ENCODE measurements around the gene INSR. TPM values are rescaled to one million over a fixed set of nuclear protein-coding genes. Genes with fewer than 3 reads are reported as not detected.
"Not testable (repeated sequence)": the region's sequence is repeated elsewhere in the genome, so short reads cannot be mapped to it uniquely, and the experiment has no call there.

Gene INSR
- polyA plus RNA-seq, 6 donors from 2014 or later: 0.40 to 2.2 (median 0.52) TPM; not detected in 1

DNA sequence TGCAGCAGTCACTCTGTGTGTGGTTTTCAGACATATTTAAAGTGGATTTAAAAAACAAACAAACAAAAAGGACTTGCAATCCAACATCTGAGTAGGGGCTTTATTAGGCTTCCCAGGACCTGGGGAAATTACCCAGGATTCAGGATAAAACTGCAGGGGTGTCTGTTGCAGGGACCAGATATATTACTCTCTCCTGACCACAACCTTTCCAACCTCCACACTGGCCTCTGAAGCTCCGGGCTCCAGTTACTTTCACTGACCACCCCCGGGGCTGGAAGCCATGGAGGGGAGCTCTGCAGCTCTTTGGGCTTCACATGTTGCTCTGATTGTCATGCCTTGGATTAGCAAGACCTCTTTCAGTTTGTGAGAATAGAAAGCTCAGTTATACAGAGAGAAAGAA lies 75.2 kb downstream of the INSR start:
- DNase-seq (no peak), ATAC-seq (ENCODE audit: low read depth in 2 of 2) (no peak)
- no peaks in the 10 kb centered on the region for H3K27me3 Mint-ChIP-seq
- peak overlapping the region in 1 of 6 donors; percentile 6 for H3K27ac Mint-ChIP-seq
- peaks cover 0 to 1% (median 0%) of the 10 kb centered on the region in 7 donors for H3K9me3 Mint-ChIP-seq
- no peaks in the 10 kb centered on the region for H3K36me3 Mint-ChIP-seq
- H3K4me3 Mint-ChIP-seq: no peak overlapping the region
- H3K4me1 Mint-ChIP-seq: peaks cover 3 to 17% (median 4%) of the 10 kb centered on the region in 3 donors

- Mint-ChIP-seq H3K27me3 (no peaks in the 10 kb centered on the region), H3K9me3 (peaks cover 0 to 1% (median 0%) of the 10 kb centered on the region in 7 donors), H3K4me1 (peaks cover 7 to 29% (median 16%) of the 10 kb centered on the region in 3 donors), H3K27ac (peak overlapping the region in 2 of 6 donors; percentile 24 to 53), H3K36me3 (no peaks in the 10 kb centered on the region), H3K4me3 (no peak overlapping the region)
- no peak for ATAC-seq (ENCODE audit: low read depth in 2 of 2)
- no peak for DNase-seq
These were observed 76.4 kb downstream of the INSR start for GRCh38 chr19:7217861-7218260.

DNA sequence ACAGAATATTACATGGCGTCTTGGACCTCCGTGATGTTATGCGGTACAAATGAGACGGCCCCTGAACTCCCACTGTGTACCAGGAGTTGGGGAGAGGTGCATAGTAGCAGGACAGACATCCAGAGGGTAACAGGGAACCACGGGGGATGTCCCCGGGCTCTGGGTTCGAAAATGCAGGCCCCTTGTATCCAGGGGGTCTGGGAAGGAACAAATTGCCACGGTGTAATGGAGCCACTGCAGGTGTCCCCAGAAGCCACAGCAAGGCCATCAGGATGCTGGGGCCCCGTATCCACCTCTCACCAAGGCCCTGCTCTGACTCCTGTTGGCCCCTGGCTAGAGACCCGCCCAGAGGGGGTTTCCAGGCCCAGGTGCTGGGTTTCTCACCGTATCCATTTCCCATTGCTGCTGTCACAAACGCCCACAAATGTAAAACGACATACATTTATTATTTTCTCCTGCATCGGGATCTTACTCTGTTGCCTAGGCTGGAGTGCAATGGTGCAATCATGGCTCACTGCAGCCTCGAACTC lies 77.8 kb downstream of the INSR start:
- H3K4me3 Mint-ChIP-seq: peak overlapping the region in 1 of 8 donors; percentile 35
- ATAC-seq (ENCODE audit: low read depth in 2 of 2) (no peak), DNase-seq (no peak)
- H3K27ac Mint-ChIP-seq: peak overlapping the region in 2 of 6 donors; percentile 56 to 61
- H3K36me3 Mint-ChIP-seq: no peaks in the 10 kb centered on the region
- H3K9me3 Mint-ChIP-seq: peaks cover 0 to 1% (median 0%) of the 10 kb centered on the region in 7 donors
- no peaks in the 10 kb centered on the region for H3K27me3 Mint-ChIP-seq
- peaks cover 7 to 30% (median 24%) of the 10 kb centered on the region in 3 donors for H3K4me1 Mint-ChIP-seq

DNA sequence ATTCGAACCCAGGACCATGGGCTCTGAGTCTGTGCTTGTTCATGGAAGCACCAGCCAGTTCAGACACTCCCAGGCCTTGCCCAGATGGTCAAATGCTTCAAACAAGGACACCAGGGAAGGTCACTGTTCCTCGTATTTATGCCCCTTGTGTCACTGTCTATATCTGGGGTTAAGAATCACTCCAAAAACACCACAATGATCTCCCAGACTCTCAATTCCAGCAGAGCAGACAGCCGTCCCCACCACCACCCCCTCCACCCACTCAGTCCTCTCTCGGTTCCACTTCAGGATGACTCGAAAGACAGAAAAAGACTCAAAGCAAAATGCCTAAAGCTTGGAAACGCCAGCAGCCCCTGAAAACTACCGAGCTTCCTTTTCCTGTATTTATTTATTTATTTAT lies 79.0 kb downstream of the INSR start:
- Mint-ChIP-seq H3K9me3 (peaks cover 0 to 1% (median 0%) of the 10 kb centered on the region in 7 donors), H3K27ac (no peak overlapping the region), H3K36me3 (no peaks in the 10 kb centered on the region), H3K4me1 (peaks cover 7 to 32% (median 31%) of the 10 kb centered on the region in 3 donors), H3K4me3 (no peak overlapping the region), H3K27me3 (no peaks in the 10 kb centered on the region)
- DNase-seq (no peak), ATAC-seq (ENCODE audit: low read depth in 2 of 2) (no peak)

DNA sequence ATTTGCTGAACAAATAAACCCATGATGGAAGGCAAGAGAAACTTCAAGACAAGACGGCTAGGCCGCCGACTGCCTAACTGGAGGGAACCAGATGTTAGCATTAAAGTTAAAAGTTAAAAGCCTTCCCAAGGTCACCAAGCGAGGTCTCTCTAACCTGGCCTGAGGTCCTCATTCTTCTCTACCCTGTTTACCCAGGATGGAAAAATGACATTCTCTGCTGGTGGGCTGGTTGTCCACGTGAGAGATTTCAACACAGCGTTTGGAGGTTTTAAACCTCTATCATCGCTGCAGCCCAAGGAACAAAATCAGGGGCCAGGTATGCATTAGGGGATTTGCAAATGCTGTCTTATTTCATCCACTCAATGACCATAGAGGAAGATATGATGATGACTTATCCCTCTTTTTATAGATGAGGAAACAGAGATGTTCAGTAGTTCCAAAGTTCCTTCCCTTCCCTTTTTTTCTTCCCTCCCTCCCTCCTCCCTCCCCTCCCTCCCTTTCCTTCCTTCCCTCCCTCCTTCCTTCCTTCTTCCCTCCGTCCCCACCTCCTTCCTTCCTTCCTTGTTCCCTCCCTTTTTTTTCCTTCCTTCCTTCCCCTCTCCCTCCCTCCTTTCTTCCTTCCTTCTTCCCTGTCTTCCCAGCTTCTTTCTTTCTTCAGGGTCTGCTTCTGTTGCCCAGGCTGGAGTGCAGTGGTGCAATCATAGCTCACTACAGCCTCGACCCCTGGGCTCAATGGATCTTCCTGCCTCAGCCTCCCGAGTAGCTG lies 79.7 kb downstream of the INSR start:
- no peaks in the 10 kb centered on the region for H3K27me3 Mint-ChIP-seq
- peak overlapping the region in 2 of 8 donors; percentile 59 to 75 for H3K4me3 Mint-ChIP-seq
- ATAC-seq (ENCODE audit: low read depth in 2 of 2) (no peak), DNase-seq (no peak)
- H3K4me1 Mint-ChIP-seq: peaks cover 11 to 39% (median 37%) of the 10 kb centered on the region in 3 donors
- H3K9me3 Mint-ChIP-seq: peaks cover 0 to 1% (median 0%) of the 10 kb centered on the region in 7 donors
- peak overlapping the region in 2 of 6 donors; percentile 75 to 80 for H3K27ac Mint-ChIP-seq
- H3K36me3 Mint-ChIP-seq: no peaks in the 10 kb centered on the region

- Mint-ChIP-seq H3K9me3 (peaks cover 0 to 1% (median 0%) of the 10 kb centered on the region in 7 donors), H3K4me1 (peaks cover 11 to 40% (median 37%) of the 10 kb centered on the region in 3 donors), H3K4me3 (peak overlapping the region in 3 of 8 donors; percentile 2 to 31 (median 13)), H3K36me3 (no peaks in the 10 kb centered on the region), H3K27me3 (no peaks in the 10 kb centered on the region), H3K27ac (peak overlapping the region in 3 of 6 donors; percentile 38 to 80 (median 78))
- ATAC-seq (ENCODE audit: low read depth in 2 of 2) (peak; percentile 30 to 54), DNase-seq (no peak)
These were observed 80.4 kb downstream of the INSR start for GRCh38 chr19:7213628-7214323.

DNA sequence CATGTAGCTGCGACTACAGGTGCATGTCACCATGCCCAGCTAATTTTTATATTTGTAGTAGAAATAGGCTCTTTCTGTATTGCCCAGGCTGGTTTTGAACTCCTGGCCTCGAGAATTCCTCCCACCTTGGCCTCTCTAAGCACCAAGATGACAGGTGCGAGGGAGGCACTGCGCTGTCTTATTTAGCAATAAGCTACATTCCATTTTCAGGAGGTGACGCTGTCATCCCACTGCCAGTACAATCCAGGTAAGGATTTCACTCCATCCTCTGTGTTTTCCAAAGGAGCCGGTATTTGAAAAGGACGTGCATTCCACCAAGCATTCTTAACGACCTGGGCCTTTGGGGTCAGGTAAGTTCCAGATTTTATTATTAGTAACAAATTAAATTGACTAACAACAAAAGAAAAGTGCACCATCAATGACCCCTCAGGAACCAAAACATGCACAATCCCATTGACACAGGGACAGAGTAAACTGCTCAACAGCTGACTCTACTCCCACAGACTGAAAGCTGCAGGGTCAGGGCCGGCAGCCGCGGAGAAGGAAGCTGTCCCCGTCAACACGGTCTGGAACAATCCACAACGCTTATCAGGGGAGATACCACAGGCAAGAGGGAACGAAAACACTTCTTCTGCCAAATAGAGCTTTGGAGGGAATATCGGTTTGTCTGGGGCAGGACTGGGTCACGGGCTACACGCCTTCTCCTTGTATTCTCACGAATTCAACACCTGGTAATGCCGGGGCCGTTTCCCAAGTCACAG lies 82.8 kb downstream of the INSR start:
- ATAC-seq (ENCODE audit: low read depth in 2 of 2) (no peak), DNase-seq (no peak)
- Mint-ChIP-seq H3K4me1 (peaks cover 19 to 51% (median 46%) of the 10 kb centered on the region in 3 donors), H3K27ac (no peak overlapping the region), H3K9me3 (no peaks in the 10 kb centered on the region), H3K27me3 (no peaks in the 10 kb centered on the region), H3K36me3 (no peaks in the 10 kb centered on the region), H3K4me3 (no peak overlapping the region)

DNA sequence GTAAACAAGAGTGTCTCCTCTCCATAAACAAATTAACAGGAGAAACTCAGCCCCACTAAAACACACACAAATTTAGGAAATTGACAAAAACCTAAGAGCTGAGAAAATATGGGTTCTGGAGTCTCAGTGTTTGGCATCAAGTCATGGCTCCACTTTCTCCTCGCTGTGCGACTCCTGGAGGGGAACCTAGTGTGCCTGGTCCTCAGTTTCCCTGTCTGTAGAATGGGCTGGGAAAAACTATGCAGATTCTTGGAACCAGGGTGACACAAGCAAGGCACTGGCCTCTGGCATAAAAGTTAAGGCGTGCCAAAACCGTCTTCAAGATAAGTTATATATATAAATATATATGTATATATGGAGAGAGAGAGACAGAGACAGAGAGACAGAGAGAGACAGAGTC lies 83.9 kb downstream of the INSR start:
- Mint-ChIP-seq H3K4me1 (peaks cover 19 to 51% (median 46%) of the 10 kb centered on the region in 3 donors), H3K36me3 (no peaks in the 10 kb centered on the region), H3K27me3 (no peaks in the 10 kb centered on the region), H3K9me3 (no peaks in the 10 kb centered on the region), H3K4me3 (no peak overlapping the region), H3K27ac (peak overlapping the region in 1 of 6 donors; percentile 49)
- no peak for ATAC-seq (ENCODE audit: low read depth in 2 of 2)
- DNase-seq: no peak

- H3K9me3 Mint-ChIP-seq; H3K27me3 Mint-ChIP-seq; ATAC-seq (ENCODE audit: low read depth in 2 of 2); H3K36me3 Mint-ChIP-seq; H3K4me3 Mint-ChIP-seq; DNase-seq: not testable (repeated sequence)
- Mint-ChIP-seq H3K27ac (peak overlapping the region in 3 of 6 donors; percentile 10 to 56 (median 24)), H3K4me1 (peaks cover 17 to 47% (median 44%) of the 10 kb centered on the region in 3 donors)
These were observed 84.5 kb downstream of the INSR start for GRCh38 chr19:7209597-7210325.

DNA sequence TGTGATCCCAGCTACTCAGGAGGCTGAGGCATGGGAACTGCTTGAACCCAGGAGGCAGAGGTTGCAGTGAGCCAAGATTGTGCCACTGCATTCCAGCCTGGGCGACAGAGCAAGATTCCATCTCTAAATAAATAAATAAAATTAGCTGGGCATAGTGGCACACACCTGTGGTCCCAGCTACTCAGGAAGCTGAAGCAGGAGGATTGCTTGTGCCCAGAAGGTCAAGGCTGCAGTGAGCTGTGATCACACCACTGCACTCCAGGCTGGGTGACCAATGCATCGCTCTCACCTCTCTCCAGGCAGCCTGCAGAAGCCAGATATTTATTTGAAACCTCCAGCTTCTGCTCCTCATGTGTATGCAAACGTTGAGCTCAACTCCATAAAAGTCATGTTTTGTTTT lies 85.2 kb downstream of the INSR start:
- Mint-ChIP-seq H3K4me1 (peaks cover 16 to 42% (median 42%) of the 10 kb centered on the region in 3 donors), H3K27ac (peak overlapping the region in 2 of 6 donors; percentile 56 to 58)
- ATAC-seq (ENCODE audit: low read depth in 2 of 2); H3K36me3 Mint-ChIP-seq; H3K27me3 Mint-ChIP-seq; DNase-seq; H3K4me3 Mint-ChIP-seq; H3K9me3 Mint-ChIP-seq: not testable (repeated sequence)

GRCh38 chr19:7203332-7203731 lies 90.9 kb downstream of the INSR start:
- Mint-ChIP-seq H3K27me3 (no peaks in the 10 kb centered on the region), H3K4me3 (no peak overlapping the region), H3K4me1 (peaks cover 16 to 32% (median 20%) of the 10 kb centered on the region in 3 donors), H3K9me3 (no peaks in the 10 kb centered on the region), H3K36me3 (no peaks in the 10 kb centered on the region), H3K27ac (no peak overlapping the region)
- ATAC-seq (ENCODE audit: low read depth in 2 of 2): no peak
- no peak for DNase-seq

- no peak for DNase-seq
- no peak for ATAC-seq (ENCODE audit: low read depth in 2 of 2)
- no peaks in the 10 kb centered on the region for H3K36me3 Mint-ChIP-seq
- peaks cover 12 to 29% (median 18%) of the 10 kb centered on the region in 3 donors for H3K4me1 Mint-ChIP-seq
- H3K27ac Mint-ChIP-seq: no peak overlapping the region
- H3K9me3 Mint-ChIP-seq: no peaks in the 10 kb centered on the region
- H3K4me3 Mint-ChIP-seq: no peak overlapping the region
- H3K27me3 Mint-ChIP-seq: no peaks in the 10 kb centered on the region
These were observed 91.3 kb downstream of the INSR start for GRCh38 chr19:7202888-7203287.
